Subcutaneous adipose tissue (tissue), 4 donors: ENCODE data around the gene DISC1. TPM values are rescaled to one million over a fixed set of nuclear protein-coding genes. Genes with fewer than 3 reads are reported as not detected.

ENCODE experiments used
- total RNA-seq, 4 donors: library from RNA; depleted of rRNA; stranded (reverse); fragments of >200 nt; gene quantifications; one replicate each; pipeline ENCODE4 v1.1.0, GENCODE V29; 2016
- TF ChIP-seq, protein P1 (sequence below): fragments of 450-650 bp; IDR thresholded peaks from one replicate; pipeline ENCODE4 v1.5.1; 2016; ENCODE audit warnings: low read depth, mild to moderate bottlenecking, control low read depth, antibody characterized with exemption, moderate library complexity

DISC1 gene
- total RNA-seq, 4 donors from 2014 or later, result 9.8 to 21.6 (median 19.7) TPM

DNA sequence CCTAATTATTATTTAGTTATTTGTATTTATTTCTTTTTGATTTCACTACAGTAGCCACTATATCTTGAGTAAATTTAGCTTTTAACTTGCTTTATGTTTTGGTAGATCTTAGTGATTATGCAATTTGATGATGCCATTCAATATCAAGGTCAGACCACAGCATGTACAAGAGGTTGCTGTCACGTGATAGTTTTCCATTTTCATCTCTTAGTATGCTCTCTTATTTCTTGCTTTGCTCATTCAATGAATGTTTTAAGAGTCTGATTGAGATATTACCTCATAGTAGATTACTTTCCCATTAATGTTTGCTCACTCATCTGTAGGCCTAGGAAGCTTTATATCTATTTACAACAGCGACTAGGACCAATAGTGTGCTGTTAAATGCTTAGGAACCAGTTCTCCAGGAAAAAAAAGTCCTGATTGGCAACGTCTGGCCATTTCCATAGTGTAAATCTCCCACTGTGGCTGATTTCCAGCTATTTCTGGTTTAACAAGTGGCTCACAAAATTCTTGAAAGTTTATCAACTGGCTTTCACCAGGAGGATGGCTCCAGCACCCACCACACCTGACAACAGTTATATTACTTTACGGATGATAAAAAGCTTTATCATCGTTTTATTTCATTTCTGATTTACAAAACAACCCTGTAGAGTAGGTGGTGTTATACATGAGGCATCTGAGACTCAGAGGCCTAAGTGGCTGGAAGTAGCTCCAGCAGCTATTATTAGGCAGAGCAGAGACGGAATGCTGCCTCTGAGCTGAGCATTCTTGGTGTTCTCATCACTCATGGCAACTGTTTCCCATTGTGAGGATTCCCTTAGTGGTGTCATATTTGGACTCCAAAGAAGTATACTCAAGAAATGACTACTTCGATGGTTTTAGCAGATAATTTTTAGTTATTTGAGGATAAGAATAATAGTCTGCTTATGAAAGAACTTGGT, 235.2 kb downstream of the DISC1 start:
- TF ChIP-seq, protein P1, sequence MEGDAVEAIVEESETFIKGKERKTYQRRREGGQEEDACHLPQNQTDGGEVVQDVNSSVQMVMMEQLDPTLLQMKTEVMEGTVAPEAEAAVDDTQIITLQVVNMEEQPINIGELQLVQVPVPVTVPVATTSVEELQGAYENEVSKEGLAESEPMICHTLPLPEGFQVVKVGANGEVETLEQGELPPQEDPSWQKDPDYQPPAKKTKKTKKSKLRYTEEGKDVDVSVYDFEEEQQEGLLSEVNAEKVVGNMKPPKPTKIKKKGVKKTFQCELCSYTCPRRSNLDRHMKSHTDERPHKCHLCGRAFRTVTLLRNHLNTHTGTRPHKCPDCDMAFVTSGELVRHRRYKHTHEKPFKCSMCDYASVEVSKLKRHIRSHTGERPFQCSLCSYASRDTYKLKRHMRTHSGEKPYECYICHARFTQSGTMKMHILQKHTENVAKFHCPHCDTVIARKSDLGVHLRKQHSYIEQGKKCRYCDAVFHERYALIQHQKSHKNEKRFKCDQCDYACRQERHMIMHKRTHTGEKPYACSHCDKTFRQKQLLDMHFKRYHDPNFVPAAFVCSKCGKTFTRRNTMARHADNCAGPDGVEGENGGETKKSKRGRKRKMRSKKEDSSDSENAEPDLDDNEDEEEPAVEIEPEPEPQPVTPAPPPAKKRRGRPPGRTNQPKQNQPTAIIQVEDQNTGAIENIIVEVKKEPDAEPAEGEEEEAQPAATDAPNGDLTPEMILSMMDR, result no peak

DNA sequence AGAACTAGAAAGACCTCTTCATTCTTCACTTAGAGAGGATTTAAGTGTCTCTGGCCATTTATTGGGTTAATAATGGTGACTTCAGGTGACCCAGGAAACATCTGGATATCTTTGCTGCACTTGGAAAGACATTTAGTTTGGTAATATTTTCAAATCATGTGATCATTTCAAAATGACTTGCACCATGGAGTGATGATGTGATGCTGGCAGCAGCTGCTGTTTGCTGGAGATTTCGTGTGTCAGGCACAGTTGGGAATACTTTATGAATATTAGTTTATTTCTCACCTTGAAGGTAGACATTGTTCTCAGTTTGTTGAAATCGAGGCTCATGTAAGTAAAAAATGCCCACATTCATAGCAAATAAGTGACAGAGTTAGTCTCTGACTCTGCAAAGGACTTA, 236.0 kb downstream of the DISC1 start:
- TF ChIP-seq, protein P1, result no peak

DNA sequence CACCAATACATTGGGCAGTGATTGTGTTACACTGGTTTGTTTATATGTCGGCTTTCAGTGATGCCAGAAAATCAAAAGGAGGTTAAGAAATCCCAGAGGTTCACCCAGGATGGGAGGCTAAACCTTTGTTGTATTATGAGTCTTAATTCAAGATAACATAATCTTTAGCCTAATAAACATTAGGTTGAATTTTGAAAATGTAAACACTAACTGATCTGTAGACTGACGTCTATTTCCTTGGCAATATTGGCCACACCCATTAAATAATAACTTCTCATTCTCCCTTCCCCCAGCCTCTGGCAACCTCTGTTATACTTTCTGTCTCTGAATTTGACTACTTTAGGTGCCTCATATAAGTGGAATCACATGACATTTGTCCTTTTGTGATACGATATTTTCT, 238.7 kb downstream of the DISC1 start:
- TF ChIP-seq, protein P1, result no peak

DNA sequence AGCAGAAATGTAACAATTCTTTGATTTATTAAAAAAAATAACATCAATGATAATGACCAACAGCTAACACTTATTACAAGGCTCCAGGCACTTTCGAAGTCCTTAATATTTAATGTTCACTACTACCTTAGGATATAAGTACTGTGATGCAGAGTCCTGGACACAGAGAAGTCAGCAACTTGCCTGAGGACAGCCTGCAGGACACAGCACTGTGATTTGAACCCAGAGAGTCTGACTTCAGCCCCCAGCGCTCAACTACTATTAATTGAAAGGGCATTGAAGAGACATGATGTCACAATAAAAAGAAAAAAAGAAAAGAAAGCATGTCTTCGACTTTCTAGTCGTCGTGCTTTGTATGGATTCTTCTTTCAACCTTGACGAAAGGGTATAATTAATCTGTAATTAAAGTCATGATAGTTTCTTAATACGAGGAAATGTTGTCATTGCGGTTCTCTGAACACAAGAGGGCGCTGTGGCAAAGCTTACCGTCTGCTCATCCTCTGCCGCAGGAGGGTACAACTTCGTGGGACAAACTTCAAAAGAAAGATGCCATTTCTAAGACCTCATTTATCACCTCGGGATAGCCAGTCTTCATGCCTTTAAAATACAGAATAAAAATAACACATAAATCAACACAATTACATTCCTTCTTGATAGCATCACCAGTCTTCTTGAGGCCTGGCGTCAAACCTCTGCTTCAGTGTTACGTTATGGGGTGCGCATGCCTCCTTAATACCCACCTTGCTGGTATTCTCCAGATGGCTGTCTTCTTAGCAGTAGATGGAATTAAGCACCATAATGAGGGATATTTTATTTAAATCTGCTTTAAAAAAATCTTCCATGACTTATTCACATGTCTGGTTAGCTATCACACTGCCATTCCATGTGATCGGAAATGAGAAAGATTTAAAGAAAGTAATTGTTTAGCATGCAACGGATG, 240.1 kb downstream of the DISC1 start:
- TF ChIP-seq, protein P1, result no peak

DNA sequence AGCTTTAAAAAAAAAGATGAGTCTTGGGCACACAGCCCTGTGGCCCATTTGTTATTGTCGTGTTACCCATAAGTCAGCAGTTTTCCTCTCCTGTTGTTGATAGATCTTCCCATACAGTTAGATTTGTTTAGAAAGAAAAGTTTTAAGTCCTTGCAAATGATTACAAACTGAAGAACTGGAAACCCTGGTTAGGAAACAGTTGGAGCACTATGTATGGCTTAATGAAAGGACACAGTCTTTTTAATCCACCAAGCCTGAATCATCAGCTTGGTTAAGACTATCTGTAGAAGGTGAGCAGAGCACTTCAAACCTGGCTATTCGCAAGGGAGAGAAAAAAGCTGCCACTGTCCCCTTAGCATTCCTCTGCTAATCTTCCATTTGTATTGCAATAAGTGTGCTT, 241.0 kb downstream of the DISC1 start:
- TF ChIP-seq, protein P1, result no peak

DNA sequence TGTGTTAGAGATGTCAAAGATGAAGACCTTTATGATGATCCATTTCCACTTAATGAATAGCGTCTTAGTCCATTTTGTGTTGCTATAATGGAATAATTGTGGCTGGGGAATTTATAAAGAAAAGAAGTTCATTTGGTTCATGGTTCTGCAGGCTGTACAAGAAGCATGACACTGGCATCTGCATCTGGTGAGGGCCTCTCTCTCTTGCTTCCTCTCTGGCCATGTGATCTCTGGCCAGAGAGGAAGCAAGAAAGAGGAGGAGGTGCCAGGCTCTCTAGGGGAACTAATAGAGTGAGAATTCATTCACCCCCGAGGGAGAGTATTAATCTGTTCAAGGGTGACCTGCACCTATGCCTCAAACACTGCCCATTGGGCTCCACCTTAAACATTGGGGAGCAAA, 242.8 kb downstream of the DISC1 start:
- TF ChIP-seq, protein P1, result no peak

DNA sequence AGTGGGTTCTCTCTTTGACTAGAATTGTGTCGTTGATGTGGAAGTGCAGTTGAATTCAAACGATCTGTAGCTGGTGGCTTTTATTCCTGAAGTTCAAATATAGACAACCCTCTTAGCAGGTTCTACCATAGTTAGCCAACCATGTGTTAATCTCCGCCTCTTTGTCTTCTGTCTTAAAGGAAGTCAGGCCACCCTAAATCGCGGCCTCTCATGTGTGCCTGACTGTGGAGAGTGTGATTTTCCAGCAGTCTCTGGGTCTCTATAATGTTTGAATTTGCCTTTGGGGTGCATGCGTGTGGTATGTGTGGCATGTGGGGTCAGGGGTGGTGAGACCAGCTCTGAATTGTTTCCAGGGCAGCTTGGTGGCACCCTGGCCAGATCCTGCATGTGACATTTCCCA, 244.9 kb downstream of the DISC1 start:
- TF ChIP-seq, protein P1, result no peak
